GM18511 (cell line): ENCODE results near the gene POLD4.

Source experiments
- ATAC-seq: cut with Tn5 transposase; IDR thresholded peaks from one replicate; pipeline ENCODE4 v1.9.1; 2021; ENCODE audit warnings: mild to moderate bottlenecking, moderate library complexity; ENCODE audit not compliant: unreplicated experiment

Gene POLD4

GRCh38 chr11:67317888-67318555 lies 35.3 kb downstream of the POLD4 start:
- ATAC-seq = peak; percentile 14

DNA sequence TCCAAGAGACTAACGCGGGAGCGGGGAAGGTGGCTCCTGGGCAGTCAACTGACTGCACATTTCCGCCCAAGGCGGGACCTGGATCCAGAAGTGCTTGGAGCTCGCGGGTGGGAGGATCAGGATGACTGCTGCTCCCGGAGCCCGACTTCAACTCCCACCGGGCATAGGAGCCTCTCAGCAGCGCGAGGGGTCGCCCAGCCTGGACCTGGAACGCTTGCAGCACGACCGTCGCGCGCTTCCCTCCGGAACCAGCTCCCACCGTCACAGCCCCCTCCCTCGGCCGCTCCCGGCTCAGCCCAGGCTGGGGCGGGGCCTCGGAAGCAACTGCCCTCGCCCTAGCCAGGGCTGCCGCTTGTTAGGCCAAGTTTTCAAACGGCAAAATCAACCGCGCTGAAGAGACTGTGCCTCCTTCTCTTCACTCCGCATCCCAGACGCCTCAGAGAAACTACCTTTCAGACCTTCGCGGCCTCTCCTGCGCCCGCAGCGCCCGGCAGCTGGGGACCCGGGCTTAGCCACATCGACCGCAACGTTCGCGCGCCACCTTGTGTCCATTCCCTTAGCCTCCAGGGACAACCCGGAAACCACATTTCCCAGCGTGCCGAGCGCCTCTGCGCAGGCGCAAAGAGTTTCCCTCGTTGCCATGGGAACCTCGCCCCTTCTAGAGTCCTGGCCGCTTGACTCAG lies 36.0 kb downstream of the POLD4 start:
- peak; percentile 80 for ATAC-seq

GRCh38 chr11:67316882-67317204 lies 36.5 kb downstream of the POLD4 start:
- no peak for ATAC-seq

DNA sequence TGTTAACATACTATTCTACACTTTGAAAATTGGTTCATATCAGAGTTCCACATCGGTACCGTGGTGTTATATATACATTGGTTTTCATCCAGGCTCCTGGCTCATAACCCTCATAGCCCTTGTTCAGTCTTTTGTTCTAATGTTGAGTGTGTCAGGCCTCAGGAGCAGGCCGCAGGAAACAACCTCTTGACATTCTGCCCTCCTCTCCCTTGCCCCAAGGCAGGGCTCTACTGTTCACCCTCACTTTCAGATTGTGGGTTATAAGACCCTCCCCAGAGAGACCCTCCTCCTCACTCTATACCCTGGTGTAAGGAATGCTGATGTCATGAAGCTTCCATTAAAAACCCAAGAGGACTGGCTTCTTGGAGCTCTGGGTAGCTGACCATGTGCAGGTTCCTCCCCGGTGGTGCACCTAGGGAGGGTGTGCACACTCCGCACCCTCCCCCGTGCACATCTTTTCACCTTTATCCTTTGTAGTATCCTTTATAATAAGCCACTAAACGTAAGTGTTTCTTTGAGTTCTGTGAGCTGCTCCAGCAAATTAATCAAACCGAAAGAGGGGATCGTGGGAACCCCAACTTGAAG lies 37.9 kb downstream of the POLD4 start:
- ATAC-seq = no peak

DNA sequence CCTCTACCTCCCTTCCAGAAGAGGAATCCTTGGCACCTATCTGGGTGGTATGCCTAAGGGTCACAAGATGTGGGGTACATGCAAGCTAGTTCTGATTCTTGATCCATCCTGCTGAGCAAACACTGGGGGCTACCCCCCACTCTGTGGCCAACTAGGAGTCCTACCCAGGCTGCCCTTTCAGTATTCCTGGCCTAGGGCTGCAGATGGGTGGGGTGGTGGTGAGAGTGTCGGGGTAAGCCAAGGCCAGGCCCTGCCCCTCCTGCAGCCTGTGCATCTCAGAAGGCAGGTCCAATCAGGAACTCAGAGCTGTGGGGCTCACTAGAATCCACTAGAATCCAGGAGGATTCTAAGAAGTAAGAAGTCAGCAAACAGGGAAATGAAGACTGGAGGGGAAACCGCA lies 39.1 kb downstream of the POLD4 start:
- no peak for ATAC-seq

DNA sequence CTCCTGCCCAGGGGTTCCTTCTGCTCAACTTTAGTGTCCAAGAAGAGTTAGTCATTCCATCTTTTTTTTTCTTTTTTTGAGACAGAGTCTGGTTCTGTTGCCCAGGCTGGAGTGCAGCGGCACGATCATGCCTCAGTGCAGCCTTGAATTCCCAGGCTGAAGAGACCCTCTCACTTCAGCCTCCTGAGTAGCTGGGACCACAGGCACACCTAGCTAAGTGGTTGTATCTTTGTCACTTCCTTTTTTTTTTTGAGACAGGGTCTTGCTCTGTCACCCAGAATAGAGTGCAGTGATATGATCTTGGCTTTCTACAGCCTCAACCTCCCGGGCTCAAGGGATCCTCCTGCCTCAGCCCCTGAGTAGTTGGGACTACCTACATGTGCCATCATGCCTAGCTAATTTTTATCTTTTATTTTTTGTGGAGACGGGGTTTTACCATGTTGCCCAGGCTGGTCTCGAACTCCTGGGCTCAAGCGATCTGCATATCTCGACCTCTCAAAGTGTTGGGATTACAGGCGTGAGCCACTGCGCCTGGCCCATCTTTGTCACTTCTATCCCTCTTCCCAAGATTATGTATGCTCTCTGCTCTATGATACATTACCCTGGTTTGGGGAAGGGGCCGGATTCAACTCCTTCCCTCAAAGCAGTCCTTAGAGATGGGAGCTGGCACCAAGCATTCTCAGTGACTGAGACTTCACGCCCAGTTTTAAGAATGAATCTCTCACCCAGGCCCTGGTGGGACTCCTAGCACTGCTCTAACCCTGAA lies 40.0 kb downstream of the POLD4 start:
- ATAC-seq = no peak

DNA sequence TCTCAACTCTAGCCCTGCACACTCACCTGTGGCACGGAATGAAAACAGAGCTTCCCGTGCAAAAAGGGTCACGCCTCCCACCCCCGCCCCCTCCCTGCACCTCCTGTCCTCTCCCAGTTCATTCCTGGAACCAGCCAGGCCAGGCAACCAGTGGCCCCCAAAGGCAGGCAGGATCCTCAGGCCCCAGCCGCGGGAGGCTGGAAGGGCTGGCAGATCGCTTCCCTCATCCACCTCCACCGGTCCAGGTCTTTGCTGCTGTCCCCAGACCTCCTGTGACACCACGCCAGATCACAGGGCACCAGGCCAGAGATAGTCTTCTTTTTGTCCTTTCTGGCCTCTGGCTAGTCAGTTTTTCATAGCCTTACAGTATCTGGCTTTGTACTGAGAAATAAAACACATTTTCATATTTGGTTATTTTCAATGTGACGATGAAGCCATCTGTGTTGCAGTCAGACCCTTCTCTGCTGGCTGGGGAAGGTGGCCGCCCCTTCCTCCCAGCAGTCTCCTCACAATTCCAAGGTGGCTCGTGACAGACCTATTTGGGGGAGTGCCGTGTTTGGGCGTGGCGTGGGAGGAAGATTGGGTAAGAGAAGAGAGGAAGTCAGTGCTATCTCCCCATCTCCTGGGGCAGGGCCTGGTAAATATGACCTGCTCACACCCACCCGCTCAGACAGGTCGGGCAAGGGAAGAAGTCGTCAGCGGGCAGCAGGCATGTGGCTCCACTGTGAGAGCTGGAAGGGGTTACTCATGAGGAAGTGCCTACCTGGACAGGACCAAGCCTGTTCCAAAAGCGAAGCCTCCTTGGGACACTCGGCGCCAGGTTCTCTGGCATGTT lies 40.9 kb downstream of the POLD4 start:
- ATAC-seq = no peak

GRCh38 chr11:67311556-67312082 lies 41.7 kb downstream of the POLD4 start:
- ATAC-seq = no peak

GRCh38 chr11:67311051-67311555 lies 42.2 kb downstream of the POLD4 start:
- no peak for ATAC-seq

DNA sequence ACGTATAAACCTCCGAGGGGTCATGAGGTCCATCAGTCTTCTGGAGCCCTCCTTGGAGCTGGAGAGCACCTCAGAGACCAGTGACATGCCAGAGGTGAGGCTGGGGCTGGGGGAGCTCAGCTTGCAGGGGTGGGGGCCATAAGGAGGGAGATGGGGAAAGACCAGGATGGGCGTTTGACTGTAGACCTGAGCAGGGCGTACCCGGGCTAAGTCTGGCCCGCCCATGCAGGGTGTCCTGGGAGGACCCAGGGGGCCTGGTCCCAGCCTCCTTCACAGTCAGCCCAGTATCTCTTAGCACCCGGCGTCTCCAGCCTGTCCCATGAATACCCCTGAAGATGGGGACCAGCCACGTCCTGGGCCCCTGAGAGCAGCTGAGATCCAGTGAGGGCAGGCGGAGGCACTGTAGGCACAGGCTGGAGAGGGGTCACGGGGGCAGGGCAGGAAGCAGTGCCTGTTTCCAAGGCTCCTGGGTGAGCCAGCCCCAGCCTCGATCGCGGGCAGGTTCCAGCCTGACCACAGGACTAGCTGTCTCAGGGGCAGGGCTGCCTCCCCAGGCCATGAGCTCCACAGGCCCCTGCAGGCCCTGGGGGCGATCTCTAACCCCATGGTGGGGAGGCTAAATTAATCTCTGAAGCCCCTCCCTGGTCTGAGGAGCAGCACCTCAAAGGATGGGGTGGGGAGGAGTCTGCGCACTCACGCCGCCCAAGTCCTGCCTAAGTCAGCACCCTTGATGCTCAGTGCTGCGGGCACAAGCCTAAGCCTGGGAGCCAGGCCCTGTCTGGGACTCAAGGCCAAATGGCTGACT lies 42.9 kb downstream of the POLD4 start:
- ATAC-seq = no peak

DNA sequence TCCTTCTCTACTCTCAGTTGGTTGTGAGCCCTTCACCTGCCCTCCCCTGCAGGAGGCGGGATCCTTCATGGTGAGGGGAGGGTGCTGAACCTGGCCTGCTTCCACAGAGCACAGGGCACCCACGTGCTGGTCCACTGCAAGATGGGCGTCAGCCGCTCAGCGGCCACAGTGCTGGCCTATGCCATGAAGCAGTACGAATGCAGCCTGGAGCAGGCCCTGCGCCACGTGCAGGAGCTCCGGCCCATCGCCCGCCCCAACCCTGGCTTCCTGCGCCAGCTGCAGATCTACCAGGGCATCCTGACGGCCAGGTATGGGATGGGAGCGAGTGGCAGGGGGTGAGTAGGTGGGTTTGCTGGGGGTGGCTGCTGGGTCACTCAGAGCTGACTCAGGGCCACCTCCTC lies 43.7 kb downstream of the POLD4 start:
- no peak for ATAC-seq

DNA sequence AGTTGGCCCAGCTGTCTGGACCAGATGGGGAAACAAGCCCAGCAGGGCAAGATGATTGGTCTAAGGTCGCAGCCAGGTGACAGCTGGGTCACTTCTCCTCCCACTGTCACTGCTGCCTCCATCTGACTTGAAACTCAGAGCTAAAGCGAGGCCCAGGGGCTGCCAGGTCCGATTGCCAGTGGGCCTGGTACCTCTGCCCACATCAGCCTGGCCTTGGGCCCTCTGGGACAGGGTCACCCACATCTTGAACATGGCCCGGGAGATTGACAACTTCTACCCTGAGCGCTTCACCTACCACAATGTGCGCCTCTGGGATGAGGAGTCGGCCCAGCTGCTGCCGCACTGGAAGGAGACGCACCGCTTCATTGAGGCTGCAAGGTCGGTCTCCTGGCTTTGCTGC lies 44.2 kb downstream of the POLD4 start:
- ATAC-seq = no peak

- no peak for ATAC-seq
Measured at GRCh38 chr11:67308031-67308866, 45.1 kb downstream of the POLD4 start.

DNA sequence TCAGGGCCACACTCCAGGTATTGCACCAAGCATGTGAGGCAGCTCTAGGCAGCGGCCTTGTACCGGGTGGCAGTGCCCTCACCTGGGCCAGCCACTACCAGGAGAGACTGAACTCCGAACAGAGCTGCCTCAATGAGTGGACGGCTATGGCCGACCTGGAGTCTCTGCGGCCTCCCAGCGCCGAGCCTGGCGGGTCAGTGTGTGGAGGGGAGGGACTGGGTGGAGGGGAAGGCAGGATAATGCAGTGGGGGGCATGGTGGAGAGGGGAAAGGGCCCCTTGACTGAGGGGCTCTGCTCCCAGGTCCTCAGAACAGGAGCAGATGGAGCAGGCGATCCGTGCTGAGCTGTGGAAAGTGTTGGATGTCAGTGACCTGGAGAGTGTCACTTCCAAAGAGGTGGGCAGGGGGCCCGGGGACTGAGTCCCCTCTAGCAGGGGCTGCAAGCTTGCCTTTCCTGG lies 45.8 kb downstream of the POLD4 start:
- no peak for ATAC-seq

DNA sequence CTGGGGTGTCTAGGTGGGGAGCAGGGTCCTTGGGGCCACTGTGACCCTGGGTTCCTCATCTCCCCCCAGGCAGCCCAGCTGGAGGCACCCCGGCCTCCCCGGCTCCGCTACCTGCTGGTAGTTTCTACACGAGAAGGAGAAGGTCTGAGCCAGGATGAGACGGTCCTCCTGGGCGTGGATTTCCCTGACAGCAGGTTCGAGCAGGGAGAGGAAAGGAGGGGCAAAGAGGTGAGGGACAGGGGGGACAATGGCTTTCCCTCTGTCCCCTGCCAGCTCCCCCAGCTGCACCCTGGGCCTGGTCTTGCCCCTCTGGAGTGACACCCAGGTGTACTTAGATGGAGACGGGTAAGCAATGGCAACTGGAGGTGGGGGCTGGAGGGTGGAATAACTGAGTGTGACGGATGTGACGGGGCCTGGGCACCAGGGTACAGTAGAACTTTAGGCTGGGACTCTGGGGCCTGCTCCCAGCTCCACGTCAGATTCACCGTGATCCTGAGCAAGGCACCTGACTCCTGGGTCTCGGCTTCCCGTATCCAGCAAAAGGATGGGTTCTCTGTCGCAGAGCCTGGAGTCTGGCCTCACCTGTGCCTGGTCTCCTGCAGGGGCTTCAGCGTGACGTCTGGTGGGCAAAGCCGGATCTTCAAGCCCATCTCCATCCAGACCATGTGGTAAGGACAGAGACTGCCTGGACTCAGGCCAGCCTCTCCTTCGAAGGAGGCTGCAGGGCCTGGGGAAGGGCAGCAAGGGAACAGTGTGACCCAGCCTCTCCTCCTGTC lies 46.4 kb downstream of the POLD4 start:
- ATAC-seq = no peak

GRCh38 chr11:67304511-67305113 lies 48.7 kb downstream of the POLD4 start:
- ATAC-seq = no peak

- no peak for ATAC-seq
Measured at GRCh38 chr11:67303835-67304411, 49.4 kb downstream of the POLD4 start.
